K562 (cell line): ENCODE data around the gene GRM2. TPM values are rescaled to one million over a fixed set of nuclear protein-coding genes. Genes with fewer than 3 reads are reported as not detected.

Source experiments
- BCOR ChIP-seq: fragments of 450-650 bp; IDR thresholded peaks from 2 replicates; pipeline ENCODE4 v1.6.1; 2016
- CTCF ChIP-seq, 3 experiments: IDR thresholded peaks in 2 of 3; conservative IDR thresholded peaks in 1 of 3; 2 replicates each; pipeline ENCODE4 v1.5.1; 2011 to 2012; ENCODE audit warnings: low read length in 3 of 3, mild to moderate bottlenecking in 3 of 3, control low read depth in 2 of 3, improper control_type of control experiment in 1 of 3, inconsistent platforms in 1 of 3, low read depth in 1 of 3, mixed read lengths in 1 of 3, moderate library complexity in 1 of 3; ENCODE audit not compliant: insufficient read depth in 2 of 3
- FOXA1 ChIP-seq: fragments of 450-650 bp; IDR thresholded peaks from 2 replicates; pipeline ENCODE4 v1.6.1; 2016; ENCODE audit warnings: mild to moderate bottlenecking, borderline replicate concordance
- GABPB2 ChIP-seq: fragments of 250-450 bp; sonication (Bioruptor Pico); conservative IDR thresholded peaks from 2 replicates; pipeline ENCODE4 v1.5.1; 2021; ENCODE audit warnings: mild to moderate bottlenecking
- JUND ChIP-seq, 2 experiments: IDR thresholded peaks; 2 replicates in 1 of 2; 3 replicates in 1 of 2; pipeline ENCODE4 v1.6.1; 2011; ENCODE audit warnings: borderline replicate concordance in 2 of 2, low read depth in 2 of 2, low read length in 2 of 2, improper control_type of control experiment in 1 of 2, missing biosample characterization in 1 of 2, missing genetic modification characterization in 1 of 2, missing genetic modification reagents in 1 of 2
- KAT8 ChIP-seq: fragments of 450-650 bp; IDR thresholded peaks from 2 replicates; pipeline ENCODE4 v1.6.1; 2016; ENCODE audit warnings: low read depth, mild to moderate bottlenecking
- MAFF ChIP-seq: IDR thresholded peaks from 2 replicates; pipeline ENCODE4 v1.6.1; 2012; ENCODE audit warnings: low read length, improper control_type of control experiment
- MAFK ChIP-seq: IDR thresholded peaks from 2 replicates; pipeline ENCODE4 v1.6.1; 2011; ENCODE audit warnings: low read length, improper control_type of control experiment
- MTA3 ChIP-seq: fragments of 450-650 bp; formaldehyde crosslinking; IDR thresholded peaks from 2 replicates; pipeline ENCODE4 v1.6.1; 2017; ENCODE audit warnings: mild to moderate bottlenecking, borderline replicate concordance
- NR0B1 ChIP-seq: fragments of 450-650 bp; IDR thresholded peaks from one replicate; pipeline ENCODE4 v1.6.1; 2018; ENCODE audit warnings: mild to moderate bottlenecking, moderate library complexity; ENCODE audit not compliant: partially characterized antibody
- PURB ChIP-seq: sonication (generic); formaldehyde crosslinking; IDR thresholded peaks from 2 replicates; pipeline ENCODE4 v1.9.0; 2021; ENCODE audit warnings: low read depth, mild to moderate bottlenecking, missing genetic modification reagents
- RBBP5 ChIP-seq: fragments of 200-600 bp; sonication (generic); IDR thresholded peaks from 2 replicates; pipeline ENCODE4 v1.6.1; 2012; ENCODE audit warnings: borderline replicate concordance, mild to moderate bottlenecking, low read length, control low read depth, inconsistent platforms; ENCODE audit not compliant: insufficient read depth, poor library complexity, severe bottlenecking
- RBM14 ChIP-seq: fragments of 200-400 bp; formaldehyde crosslinking; IDR thresholded peaks from 2 replicates; pipeline ENCODE4 v1.6.1; 2018; ENCODE audit warnings: low read depth, mild to moderate bottlenecking, low read length, moderate library complexity, borderline replicate concordance; ENCODE audit not compliant: insufficient read depth
- SP2 ChIP-seq: IDR thresholded peaks from 2 replicates; pipeline ENCODE4 v1.6.1; 2011; ENCODE audit warnings: mild to moderate bottlenecking, low read depth, low read length, moderate library complexity; ENCODE audit not compliant: poor library complexity, severe bottlenecking; ENCODE audit errors: extremely low read depth
- TAF15 ChIP-seq: fragments of 200-400 bp; formaldehyde crosslinking; IDR thresholded peaks from 2 replicates; pipeline ENCODE4 v1.6.1; 2017; ENCODE audit warnings: mild to moderate bottlenecking, low read depth, low read length, moderate library complexity
- TCF7 ChIP-seq: sonication (generic); IDR thresholded peaks from 2 replicates; pipeline ENCODE4 v1.6.1; 2016; ENCODE audit warnings: antibody characterized with exemption, borderline replicate concordance
- TRIM25 ChIP-seq: fragments of 450-650 bp; IDR thresholded peaks from 2 replicates; pipeline ENCODE4 v1.7.0; 2016; ENCODE audit warnings: borderline replicate concordance
- ZBED1 ChIP-seq: IDR thresholded peaks from 2 replicates; pipeline ENCODE4 v1.6.1; 2014
- ZNF143 ChIP-seq: sonication (generic); formaldehyde crosslinking; IDR thresholded peaks from 2 replicates; pipeline ENCODE4 v1.9.0; 2022; ENCODE audit warnings: mild to moderate bottlenecking, missing genetic modification reagents
- ZNF263 ChIP-seq: sonication (generic); formaldehyde crosslinking; IDR thresholded peaks from 2 replicates; pipeline ENCODE4 v1.8.0; 2022; ENCODE audit warnings: mild to moderate bottlenecking, missing genetic modification reagents, borderline replicate concordance
- ZNF347 ChIP-seq: fragments of 450-650 bp; formaldehyde crosslinking; IDR thresholded peaks from 2 replicates; pipeline ENCODE4 v1.4.0; 2020; ENCODE audit warnings: low read depth, mild to moderate bottlenecking, moderate library complexity
- polyA plus RNA-seq, 8 experiments: library from polyadenylated mRNA; depleted of rRNA in 4 of 8; stranded (reverse) in 5 of 8; unstranded in 3 of 8; fragments of >200 nt; fragmentation: Nextera tagmentation in 2 of 8; fragmentation: Illumina TruSeq in 1 of 8; extraction: Ambion mirVana in 2 of 8; extraction: Trizol in 1 of 8; gene quantifications; 2 replicates each; pipeline versions ENCODE4 v1.2.1 to v1.2.3, GENCODE V29; 2011 to 2014; ENCODE audit warnings: inconsistent platforms in 1 of 8, missing spikeins in 1 of 8
- total RNA-seq, 7 experiments: library from RNA; depleted of rRNA in 6 of 7; stranded (reverse); fragments of >200 nt in 6 of 7; fragmentation: Illumina TruSeq in 2 of 7; extraction: Trizol in 2 of 7; gene quantifications; 2 replicates each; pipeline versions ENCODE4 v1.2.1 to v1.2.3, GENCODE V29; 2011 to 2021; ENCODE audit warnings: low replicate concordance in 1 of 7
- TF ChIP-seq, protein P1 (sequence below), 2 experiments: fragments of 450-650 bp in 1 of 2; sonication (generic) in 1 of 2; formaldehyde crosslinking in 1 of 2; IDR thresholded peaks in 1 of 2; conservative IDR thresholded peaks in 1 of 2; 2 replicates each; pipeline versions ENCODE4 v1.6.1 to v1.8.1; 2016 to 2023; ENCODE audit warnings: mild to moderate bottlenecking in 2 of 2, moderate library complexity in 2 of 2, inconsistent platforms in 1 of 2, missing genetic modification reagents in 1 of 2

The GRM2 gene
- total and polyA plus RNA-seq, 9 of the 15 experiments (the other 6 are each of a cell fraction or from before 2014, with no cell fraction given), result not detected

- TF ChIP-seq PURB (CRISPR knock-in tag) (no peak), MAFK (no peak), BCOR (peak; percentile 46; the same call in 1 of the 2 replicates), CTCF (IDR thresholded peaks at IDR 0.05 in 2 of 3, conservative IDR thresholded peaks at IDR 0.05 in 1 of 3; ENCODE audit: insufficient read depth in 2 of 3, low read depth in 1 of 3, low read length in 3 of 3) (peak; percentile 9 to 28 (median 23); a peak in 3 of 6 replicates), RBM14 (no peak), SP2 (no peak), ZBED1 (no peak), GABPB2 (CRISPR knock-in tag) (no peak), RBBP5 (no peak), NR0B1 (no peak), ZNF143 (CRISPR knock-in tag) (no peak), ZNF263 (CRISPR knock-in tag) (no peak), TRIM25 (no peak), MTA3 (no peak), JUND (IDR thresholded peaks at IDR 0.05; ENCODE audit: borderline replicate concordance, low read depth, low read length) (peak; percentile 27; the same call in 1 of the 2 replicates), JUND (tag; IDR thresholded peaks at IDR 0.05; ENCODE audit: borderline replicate concordance, low read depth, low read length) (0 out of 3 replicates have a peak, but pooled peaks have one; percentile 19), TAF15 (no peak), FOXA1 (no peak), TCF7 (no peak), ZNF347 (CRISPR knock-in tag) (no peak), KAT8 (no peak), MAFF (no peak)
- TF ChIP-seq, protein P1, sequence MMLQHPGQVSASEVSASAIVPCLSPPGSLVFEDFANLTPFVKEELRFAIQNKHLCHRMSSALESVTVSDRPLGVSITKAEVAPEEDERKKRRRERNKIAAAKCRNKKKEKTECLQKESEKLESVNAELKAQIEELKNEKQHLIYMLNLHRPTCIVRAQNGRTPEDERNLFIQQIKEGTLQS (IDR thresholded peaks at IDR 0.05), result 0 out of 2 replicates have a peak, but pooled peaks have one; percentile 17
- TF ChIP-seq, protein P1 (CRISPR knock-in tag; conservative IDR thresholded peaks at IDR 0.05), result no peak
Measured at GRCh38 chr3:51722362-51722761, 15.5 kb downstream of the GRM2 start (continued).
